K562 (cell line): Measurements from ENCODE around the gene CERCAM. TPM values are rescaled to one million over a fixed set of nuclear protein-coding genes. Genes with fewer than 3 reads are reported as not detected.

Experiments
- CBFA2T3 ChIP-seq: fragments of 450-650 bp; IDR thresholded peaks from 2 replicates; pipeline ENCODE4 v1.6.1; 2017
- CTBP1 ChIP-seq: fragments of 450-650 bp; IDR thresholded peaks from 2 replicates; pipeline ENCODE4 v1.6.1; 2016; ENCODE audit warnings: borderline replicate concordance
- FOXO4 ChIP-seq: fragments of 450-650 bp; formaldehyde crosslinking; IDR thresholded peaks from 2 replicates; pipeline ENCODE4 v1.4.0; 2020; ENCODE audit warnings: mild to moderate bottlenecking, moderate library complexity
- FOXP4 ChIP-seq: sonication (generic); formaldehyde crosslinking; IDR thresholded peaks from 2 replicates; pipeline ENCODE4 v1.8.0; 2022; ENCODE audit warnings: mild to moderate bottlenecking, missing genetic modification reagents, borderline replicate concordance
- GABPB2 ChIP-seq: fragments of 250-450 bp; sonication (Bioruptor Pico); conservative IDR thresholded peaks from 2 replicates; pipeline ENCODE4 v1.5.1; 2021; ENCODE audit warnings: mild to moderate bottlenecking
- HMBOX1 ChIP-seq: sonication (generic); IDR thresholded peaks from 2 replicates; pipeline ENCODE4 v1.6.1; 2016
- HMGN3 ChIP-seq: IDR thresholded peaks from 2 replicates; pipeline ENCODE4 v1.6.1; 2011; ENCODE audit warnings: borderline replicate concordance, low read depth, mild to moderate bottlenecking, mixed read lengths, low read length; ENCODE audit not compliant: insufficient read length; ENCODE audit errors: extremely low read depth
- ILF3 ChIP-seq: fragments of 450-650 bp; IDR thresholded peaks from 2 replicates; pipeline ENCODE4 v1.6.1; 2018; ENCODE audit warnings: antibody characterized with exemption, mild to moderate bottlenecking, moderate library complexity, borderline replicate concordance
- NCOA4 ChIP-seq: fragments of 450-650 bp; IDR thresholded peaks from 2 replicates; pipeline ENCODE4 v1.6.1; 2018; ENCODE audit warnings: mild to moderate bottlenecking; ENCODE audit not compliant: partially characterized antibody
- NCOR1 ChIP-seq: fragments of 450-650 bp; IDR thresholded peaks from 2 replicates; pipeline ENCODE4 v1.6.1; 2016; ENCODE audit warnings: mild to moderate bottlenecking, moderate library complexity
- NFE2L1 ChIP-seq: fragments of 450-650 bp; IDR thresholded peaks from 2 replicates; pipeline ENCODE4 v1.6.1; 2016; ENCODE audit warnings: missing genetic modification characterization, low read depth, mild to moderate bottlenecking, missing compliant biosample characterization, moderate library complexity, borderline replicate concordance
- NFIX ChIP-seq: fragments of 250-450 bp; sonication (Bioruptor Pico); IDR thresholded peaks from 2 replicates; pipeline ENCODE4 v1.4.0; 2020; ENCODE audit warnings: low read depth, mild to moderate bottlenecking, moderate library complexity
- XRCC3 ChIP-seq: fragments of 450-650 bp; IDR thresholded peaks from 2 replicates; pipeline ENCODE4 v1.6.1; 2017; ENCODE audit warnings: mild to moderate bottlenecking, moderate library complexity
- ZBTB7A ChIP-seq: IDR thresholded peaks from 2 replicates; pipeline ENCODE4 v1.6.1; 2011; ENCODE audit warnings: low read depth, mild to moderate bottlenecking, low read length, moderate library complexity, borderline replicate concordance; ENCODE audit not compliant: control insufficient read depth
- ZBTB8A ChIP-seq: fragments of 450-650 bp; IDR thresholded peaks from 2 replicates; pipeline ENCODE4 v1.6.1; 2018; ENCODE audit warnings: mild to moderate bottlenecking, moderate library complexity; ENCODE audit not compliant: partially characterized antibody
- ZC3H4 ChIP-seq: sonication (generic); formaldehyde crosslinking; IDR thresholded peaks from 2 replicates; pipeline ENCODE4 v1.9.0; 2021; ENCODE audit warnings: missing genetic modification reagents, borderline replicate concordance
- ZNF23 ChIP-seq: fragments of 250-450 bp; sonication (Bioruptor Pico); IDR thresholded peaks from 2 replicates; pipeline ENCODE4 v1.4.0; 2020; ENCODE audit warnings: mild to moderate bottlenecking
- ZNF398 ChIP-seq: fragments of 250-450 bp; sonication (Bioruptor Pico); IDR thresholded peaks from 2 replicates; pipeline ENCODE4 v1.8.0; 2021; ENCODE audit warnings: moderate library complexity, mild to moderate bottlenecking, inconsistent platforms
- ZNF512 ChIP-seq: IDR thresholded peaks from 2 replicates; pipeline ENCODE4 v1.6.1; 2016; ENCODE audit warnings: missing genetic modification characterization, missing compliant biosample characterization
- ZNF76 ChIP-seq: fragments of 250-450 bp; sonication (Bioruptor Pico); IDR thresholded peaks from 2 replicates; pipeline ENCODE4 v1.4.0; 2020; ENCODE audit warnings: mild to moderate bottlenecking, moderate library complexity, borderline replicate concordance
- polyA plus RNA-seq, 8 experiments: library from polyadenylated mRNA; depleted of rRNA in 4 of 8; stranded (reverse) in 5 of 8; unstranded in 3 of 8; fragments of >200 nt; fragmentation: Nextera tagmentation in 2 of 8; fragmentation: Illumina TruSeq in 1 of 8; extraction: Ambion mirVana in 2 of 8; extraction: Trizol in 1 of 8; gene quantifications; 2 replicates each; pipeline versions ENCODE4 v1.2.1 to v1.2.3, GENCODE V29; 2011 to 2014; ENCODE audit warnings: inconsistent platforms in 1 of 8, missing spikeins in 1 of 8
- total RNA-seq, 7 experiments: library from RNA; depleted of rRNA in 6 of 7; stranded (reverse); fragments of >200 nt in 6 of 7; fragmentation: Illumina TruSeq in 2 of 7; extraction: Trizol in 2 of 7; gene quantifications; 2 replicates each; pipeline versions ENCODE4 v1.2.1 to v1.2.3, GENCODE V29; 2011 to 2021; ENCODE audit warnings: low replicate concordance in 1 of 7

The CERCAM gene
- total and polyA plus RNA-seq, 9 of the 15 experiments (the other 6 are each of a cell fraction or from before 2014, with no cell fraction given), result 0.75 to 24.0 (median 18.0) TPM

GRCh38 chr9:128455849-128456612 lies 35.4 kb downstream of the CERCAM start, which contains the start of gene ODF2 (continued):
- TF ChIP-seq HMBOX1 (no peak), FOXO4 (no peak), ILF3 (no peak), NFIX (CRISPR knock-in tag) (no peak), FOXP4 (CRISPR knock-in tag) (no peak; the same call in 1 of the 2 replicates), NCOA4 (no peak), ZNF512 (no peak), NCOR1 (no peak), CTBP1 (peak; percentile 37; the same call in 1 of the 2 replicates), ZC3H4 (CRISPR knock-in tag) (no peak), CBFA2T3 (no peak), ZNF398 (no peak), ZBTB8A (no peak), ZBTB7A (peak; percentile 56; the same call in 1 of the 2 replicates), HMGN3 (peak; percentile 85), NFE2L1 (tag) (no peak), ZNF76 (CRISPR knock-in tag) (no peak), XRCC3 (no peak), GABPB2 (CRISPR knock-in tag) (no peak), ZNF23 (CRISPR knock-in tag) (no peak)
